GM12878 (cell line): ENCODE measurements around the gene NCAM1. TPM values are rescaled to one million over a fixed set of nuclear protein-coding genes. Genes with fewer than 3 reads are reported as not detected.

Experiments used
- ATAC-seq: fragments of 200-7000 bp; cut with Tn5 transposase; 3 replicates; pipeline ENCODE4 v1.9.1; 2020; ENCODE audit warnings: mild to moderate bottlenecking, moderate library complexity
- BruUV-seq: library from RNA; stranded (reverse); fragments of 400-500 nt; replicated peaks from 2 replicates; lab custom pipeline; 2021; lab: Mats Ljungman, UMichigan
- CTCF ChIA-PET: fragments of 300-600 bp; sonication (Branson Sonifier 250); formaldehyde crosslinking; extraction: SDS; loops from one replicate; lab custom pipeline; 2021; ENCODE audit warnings: inconsistent platforms; lab: Yijun Ruan, JAX
- POLR2A ChIA-PET: fragments of 350-600 bp; formaldehyde crosslinking; extraction: SDS; loops from one replicate; lab custom pipeline; 2021; ENCODE audit warnings: inconsistent platforms; lab: Charles Lee
- RAD21 ChIA-PET: fragments of 300-600 bp; sonication (Branson Sonifier 250); formaldehyde crosslinking; loops from one replicate; lab custom pipeline; 2023; ENCODE audit warnings: antibody characterized with exemption; ENCODE audit not compliant: unreplicated experiment; lab: Charles Lee
- SMC1A ChIA-PET: fragments of 300-600 bp; sonication (Branson Sonifier 250); formaldehyde crosslinking; loops from one replicate; lab custom pipeline; 2023; ENCODE audit not compliant: unreplicated experiment, uncharacterized antibody; lab: Charles Lee
- DNase-seq: peaks from one replicate; pipeline ENCODE4 v3.0.0-alpha.2; 2011; ENCODE audit warnings: low read depth, low spot score
- FAIRE-seq: peaks from 3 replicates; lab custom pipeline; 2011; peaks lifted over from hg19 to GRCh38; lab: Jason Lieb, UNC
- H2AFZ ChIP-seq: 2 replicates; pipeline ENCODE4 v1.6.0; 2011; ENCODE audit warnings: low read depth, low read length, control low read depth; ENCODE audit not compliant: control insufficient read depth
- H3K27ac ChIP-seq: 2 replicates; pipeline ENCODE4 v1.5.1; 2011; ENCODE audit warnings: control low read depth; ENCODE audit not compliant: control insufficient read depth, insufficient read depth
- H3K27me3 ChIP-seq, 2 experiments: replicated peaks in 1 of 2; 2 replicates each; pipeline versions ENCODE4 v1.6.0 to v1.6.1; 2011; ENCODE audit warnings: low read length in 1 of 2; ENCODE audit not compliant: control insufficient read depth in 2 of 2, insufficient read depth in 2 of 2
- H3K36me3 ChIP-seq, 2 experiments: 2 replicates each; pipeline ENCODE4 v1.5.1; 2011; ENCODE audit warnings: low read length in 1 of 2; ENCODE audit not compliant: control insufficient read depth in 2 of 2, insufficient read depth in 2 of 2
- H3K4me1 ChIP-seq: 2 replicates; pipeline ENCODE4 v1.6.1; 2011; ENCODE audit warnings: mild to moderate bottlenecking, low read length, moderate library complexity, mixed read lengths; ENCODE audit not compliant: control insufficient read depth, insufficient read depth
- H3K4me2 ChIP-seq: 2 replicates; pipeline ENCODE4 v1.6.0; 2011; ENCODE audit warnings: control low read depth; ENCODE audit not compliant: control insufficient read depth, insufficient read depth
- H3K4me3 ChIP-seq: fragments of 200-600 bp; sonication (generic); 2 replicates; pipeline ENCODE4 v1.5.1; 2016
- H3K79me2 ChIP-seq: 2 replicates; pipeline ENCODE4 v1.6.0; 2011; ENCODE audit warnings: low read length; ENCODE audit not compliant: control insufficient read depth, insufficient read depth
- H3K9ac ChIP-seq: 2 replicates; pipeline ENCODE4 v1.8.0; 2011; ENCODE audit warnings: low read length, control low read depth, mixed read lengths; ENCODE audit not compliant: control insufficient read depth, insufficient read depth
- H3K9me3 ChIP-seq: replicated peaks from 3 replicates; pipeline ENCODE4 v1.5.1; 2011; ENCODE audit warnings: mild to moderate bottlenecking, low read length; ENCODE audit not compliant: control insufficient read depth, insufficient read depth
- H4K20me1 ChIP-seq: 2 replicates; pipeline ENCODE4 v1.6.0; 2011; ENCODE audit not compliant: control insufficient read depth, insufficient read depth
- ASH2L ChIP-seq: fragments of 300-600, 200-600 bp; sonication (generic); IDR thresholded peaks from 2 replicates; pipeline ENCODE4 v1.6.1; 2017; ENCODE audit warnings: low read depth, mild to moderate bottlenecking, borderline replicate concordance
- CHD4 ChIP-seq: fragments of 200-600 bp; sonication (generic); IDR thresholded peaks from 2 replicates; pipeline ENCODE4 v1.6.1; 2016; ENCODE audit warnings: mild to moderate bottlenecking
- CREM ChIP-seq: IDR thresholded peaks from 2 replicates; pipeline ENCODE4 v1.6.1; 2014; ENCODE audit warnings: antibody characterized with exemption, low read depth
- HDAC2 ChIP-seq: fragments of 200-600 bp; sonication (generic); IDR thresholded peaks from 2 replicates; pipeline ENCODE4 v1.6.1; 2017
- HDGF ChIP-seq: fragments of 450-650 bp; IDR thresholded peaks from 2 replicates; pipeline ENCODE4 v1.6.1; 2016; ENCODE audit warnings: antibody characterized with exemption
- LARP7 ChIP-seq: fragments of 450-650 bp; IDR thresholded peaks from 2 replicates; pipeline ENCODE4 v1.6.1; 2017; ENCODE audit warnings: mild to moderate bottlenecking
- MEF2A ChIP-seq: IDR thresholded peaks from 2 replicates; pipeline ENCODE4 v1.6.1; 2011; ENCODE audit warnings: low read depth, mild to moderate bottlenecking, low read length, moderate library complexity; ENCODE audit not compliant: insufficient read depth
- MYB ChIP-seq: fragments of 150-350 bp; IDR thresholded peaks from 2 replicates; pipeline ENCODE4 v1.6.1; 2014; ENCODE audit warnings: mild to moderate bottlenecking, low read depth, low read length, borderline replicate concordance
- PAX8 ChIP-seq: fragments of 450-650 bp; IDR thresholded peaks from 2 replicates; pipeline ENCODE4 v1.6.1; 2017; ENCODE audit warnings: mild to moderate bottlenecking, moderate library complexity
- RBBP5 ChIP-seq: fragments of 200-600 bp; sonication (generic); conservative IDR thresholded peaks from 2 replicates; pipeline ENCODE4 v1.6.1; 2016
- RELA ChIP-seq: fragments of 450-650 bp; IDR thresholded peaks from 2 replicates; pipeline ENCODE4 v1.8.0; 2014; ENCODE audit warnings: borderline replicate concordance; ENCODE audit not compliant: partially characterized antibody
- SP1 ChIP-seq: IDR thresholded peaks from one replicate; pipeline ENCODE4 v1.6.1; 2011; ENCODE audit warnings: low read depth, low read length
- SRF ChIP-seq, 2 experiments: IDR thresholded peaks; 2 replicates each; pipeline ENCODE4 v1.6.1; 2011; ENCODE audit warnings: low read depth in 2 of 2, low read length in 2 of 2, mild to moderate bottlenecking in 1 of 2, moderate library complexity in 1 of 2
- SUZ12 ChIP-seq: fragments of 200-600 bp; sonication (generic); IDR thresholded peaks from one replicate; pipeline ENCODE4 v1.6.1; 2018; ENCODE audit warnings: antibody characterized with exemption, mild to moderate bottlenecking; ENCODE audit not compliant: unreplicated experiment
- TCF12 ChIP-seq: IDR thresholded peaks from 2 replicates; pipeline ENCODE4 v1.6.1; 2011; ENCODE audit warnings: low read depth, mild to moderate bottlenecking, low read length
- USF1 ChIP-seq: IDR thresholded peaks from 2 replicates; pipeline ENCODE4 v1.6.1; 2011; ENCODE audit warnings: borderline replicate concordance, low read depth, mild to moderate bottlenecking, moderate library complexity, mixed read lengths, low read length; ENCODE audit not compliant: insufficient read depth; ENCODE audit errors: extremely low read length
- ZBTB33 ChIP-seq: fragments of 450-650 bp; IDR thresholded peaks from 2 replicates; pipeline ENCODE4 v1.6.1; 2017; ENCODE audit warnings: mild to moderate bottlenecking
- ZNF274 ChIP-seq: IDR thresholded peaks from one replicate; pipeline ENCODE4 v1.8.0; 2011; ENCODE audit not compliant: insufficient read length, insufficient read depth
- ZNF592 ChIP-seq: fragments of 450-650 bp; IDR thresholded peaks from 2 replicates; pipeline ENCODE4 v1.6.1; 2017; ENCODE audit warnings: mild to moderate bottlenecking, moderate library complexity
- WGBS: methylation state at CpG from one replicate; pipeline ENCODE4 v1.1.6; 2016; ENCODE audit warnings: low lambda C conversion rate; ENCODE audit not compliant: insufficient replicate concordance, insufficient coverage; ENCODE audit errors: missing lambda C conversion rate; 5-methylcytosine and 5-hydroxymethylcytosine counted together
- in situ Hi-C: fragments of 300-500 bp; cut with MboI; formaldehyde crosslinking; loops from 9 replicates; pipeline ENCODE4 v1.14.3; 2018; ENCODE audit warnings: mixed read lengths
- intact Hi-C: fragments of 100-400 bp; cut with micrococcal nuclease; formaldehyde crosslinking; loops from one replicate; pipeline ENCODE4 v1.14.2; 2022; ENCODE audit not compliant: unreplicated experiment
- polyA plus RNA-seq, 11 experiments: library from polyadenylated mRNA; depleted of rRNA in 4 of 11; unstranded in 6 of 11; stranded (reverse) in 5 of 11; fragments of >200 nt; fragmentation: Nextera tagmentation in 4 of 11; fragmentation: Illumina TruSeq in 1 of 11; extraction: Ambion mirVana in 4 of 11; extraction: Trizol in 1 of 11; gene quantifications; 1 replicate in 1 of 11; 2 replicates in 10 of 11; pipeline versions ENCODE4 v1.2.1 to v1.2.3, GENCODE V29; 2011 to 2016; ENCODE audit warnings: inconsistent platforms in 2 of 11, missing spikeins in 2 of 11, low read depth in 1 of 11
- total RNA-seq, 4 experiments: library from RNA; depleted of rRNA in 3 of 4; stranded (reverse); fragments of >200 nt in 3 of 4; fragmentation: Illumina TruSeq in 1 of 4; extraction: Trizol in 1 of 4; gene quantifications; 2 replicates each; pipeline versions ENCODE4 v1.2.1 to v1.2.3, GENCODE V29; 2013 to 2021

NCAM1 gene
- total and polyA plus RNA-seq, 10 of the 15 experiments (the other 5 are each of a cell fraction or from before 2014, with no cell fraction given), result 0.10 to 0.23 (median 0.11) TPM; not detected in 7

GRCh38 chr11:112971195-112971594 lies 10.0 kb downstream of the NCAM1 start:
- intact Hi-C loops (no loop called here), in situ Hi-C loops (no loop called here)
- H3K27me3 ChIP-seq, result no peaks in the 10 kb centered on the region; a peak in 1 of 4 replicates
- WGBS, result 2% methylated on average over 4 of the region's 4 CpGs
- H3K79me2 ChIP-seq, result no peaks in the 10 kb centered on the region
- H3K9ac ChIP-seq, result no peak overlapping the region
- TF ChIP-seq ASH2L (no peak), SRF (IDR thresholded peaks at IDR 0.05; ENCODE audit: low read depth in 2 of 2, low read length in 2 of 2) (no peak), MEF2A (no peak), MYB (no peak), LARP7 (no peak), HDAC2 (no peak), SUZ12 (no peak), ZNF592 (no peak), ZBTB33 (no peak), CHD4 (no peak), RBBP5 (no peak), HDGF (no peak), TCF12 (no peak), CREM (no peak), USF1 (no peak), RELA (no peak), PAX8 (no peak), SP1 (no peak), ZNF274 (no peak)
- ChIA-PET CTCF (no interaction called here), POLR2A (no interaction called here), RAD21 (no interaction called here), SMC1A (no interaction called here)
- no peaks in the 10 kb centered on the region for H3K9me3 ChIP-seq
- H3K27ac ChIP-seq, result no peak overlapping the region
- FAIRE-seq (no peak), DNase-seq (no peak), ATAC-seq (no peak)
- no peaks in the 10 kb centered on the region for H4K20me1 ChIP-seq
- H3K4me2 ChIP-seq, result no peak overlapping the region
- BruUV-seq, result no TSS peak
- no peak overlapping the region for H2AFZ ChIP-seq
- no peaks in the 10 kb centered on the region for H3K36me3 ChIP-seq
- H3K4me3 ChIP-seq, result no peak overlapping the region
- H3K4me1 ChIP-seq, result no peaks in the 10 kb centered on the region
